IPS DF 6.9 (cell line): ENCODE data around the gene SEL1L.
A peak's percentile ranks its signal among the peaks of the same experiment; 100 is the strongest.
"Not testable (repeated sequence)": the region's sequence is repeated elsewhere in the genome, so short reads cannot be mapped to it uniquely, and the experiment has no call there.

ENCODE experiments used
- DNase-seq: peaks from one replicate; pipeline ENCODE4 v3.0.0-alpha.2; 2013; ENCODE audit warnings: low read depth, low spot score
- H3K27ac ChIP-seq: one replicate; pipeline ENCODE4 v1.5.1; 2013; ENCODE audit warnings: low read length, control low read depth
- H3K27me3 ChIP-seq: 2 replicates; pipeline ENCODE4 v1.6.1; 2013; ENCODE audit warnings: mild to moderate bottlenecking, low read length; ENCODE audit not compliant: control insufficient read depth, insufficient read depth
- H3K36me3 ChIP-seq: 2 replicates; pipeline ENCODE4 v1.6.1; 2013; ENCODE audit warnings: low read length; ENCODE audit not compliant: control insufficient read depth, insufficient read depth
- H3K4me1 ChIP-seq: 2 replicates; pipeline ENCODE4 v1.6.1; 2013; ENCODE audit warnings: low read length; ENCODE audit not compliant: control insufficient read depth, insufficient read depth
- H3K4me3 ChIP-seq: 2 replicates; pipeline ENCODE4 v1.5.1; 2013; ENCODE audit warnings: mild to moderate bottlenecking, low read length
- H3K9me3 ChIP-seq: 2 replicates; pipeline ENCODE4 v1.6.1; 2013; ENCODE audit warnings: low read length, inconsistent platforms; ENCODE audit not compliant: control insufficient read depth, insufficient read depth
- WGBS: extraction: QIAGEN DNeasy Blood & Tissue Kit; methylation state at CpG from one replicate; pipeline ENCODE4 v1.1.7; 2013; ENCODE audit warnings: mixed read lengths, missing lambda C conversion rate; ENCODE audit not compliant: insufficient read length, insufficient coverage; 5-methylcytosine and 5-hydroxymethylcytosine counted together

Gene SEL1L

DNA sequence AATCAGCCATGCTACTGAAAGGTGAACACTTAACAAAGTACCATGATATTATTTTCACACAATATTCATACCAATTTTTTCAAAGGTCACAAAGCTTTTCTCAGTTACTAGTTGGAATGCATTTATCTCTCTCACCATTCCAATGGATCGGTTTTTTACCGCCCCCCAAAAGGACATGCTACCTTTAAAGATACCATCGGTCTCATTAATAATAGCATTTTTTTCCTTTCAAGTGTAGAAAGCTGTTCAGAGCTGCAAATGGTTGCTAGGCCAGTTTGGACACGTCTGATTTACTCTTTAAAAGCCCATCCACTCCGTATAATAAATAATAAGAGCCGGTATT, 98.6 kb downstream of the SEL1L start:
- H3K27me3 ChIP-seq: peaks cover 3% of the 10 kb centered on the region; the same call in 1 of the 2 replicates
- H3K4me3 ChIP-seq: peak overlapping the region; percentile 92; the same call in 1 of the 2 replicates
- no peak overlapping the region for H3K27ac ChIP-seq
- H3K36me3 ChIP-seq: no peaks in the 10 kb centered on the region
- WGBS: no CpG with 5 or more reads among the region's 6 CpGs
- DNase-seq: no peak
- H3K9me3 ChIP-seq: no peaks in the 10 kb centered on the region
- no peaks in the 10 kb centered on the region; the same call in 1 of the 2 replicates for H3K4me1 ChIP-seq

DNA sequence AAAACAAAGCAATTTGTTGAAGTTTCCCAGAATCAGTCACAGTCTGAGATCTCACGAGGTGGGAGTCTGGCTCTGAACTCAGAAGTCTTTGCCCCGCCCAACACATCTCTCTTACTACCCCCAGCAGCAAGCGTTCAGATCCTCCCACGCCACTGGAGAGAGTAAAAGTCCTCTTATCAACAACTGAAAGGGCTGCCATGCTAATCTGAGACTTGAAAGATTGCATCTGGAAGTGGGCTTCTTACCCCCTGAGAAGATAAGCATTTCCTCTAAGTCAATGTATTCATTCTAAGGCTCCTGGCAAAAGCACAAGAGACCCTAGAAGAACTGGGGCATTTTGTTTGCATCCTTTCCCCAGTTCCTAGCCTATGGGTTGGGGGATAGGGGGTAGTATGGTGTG, 99.4 kb downstream of the SEL1L start:
- no peaks in the 10 kb centered on the region; the same call in 1 of the 2 replicates for H3K4me1 ChIP-seq
- no peak overlapping the region for H3K27ac ChIP-seq
- no peaks in the 10 kb centered on the region for H3K36me3 ChIP-seq
- DNase-seq: no peak
- WGBS: no CpG with 5 or more reads among the region's 4 CpGs
- peaks cover 3% of the 10 kb centered on the region; the same call in 1 of the 2 replicates for H3K27me3 ChIP-seq
- no peak overlapping the region for H3K4me3 ChIP-seq
- H3K9me3 ChIP-seq: no peaks in the 10 kb centered on the region

DNA sequence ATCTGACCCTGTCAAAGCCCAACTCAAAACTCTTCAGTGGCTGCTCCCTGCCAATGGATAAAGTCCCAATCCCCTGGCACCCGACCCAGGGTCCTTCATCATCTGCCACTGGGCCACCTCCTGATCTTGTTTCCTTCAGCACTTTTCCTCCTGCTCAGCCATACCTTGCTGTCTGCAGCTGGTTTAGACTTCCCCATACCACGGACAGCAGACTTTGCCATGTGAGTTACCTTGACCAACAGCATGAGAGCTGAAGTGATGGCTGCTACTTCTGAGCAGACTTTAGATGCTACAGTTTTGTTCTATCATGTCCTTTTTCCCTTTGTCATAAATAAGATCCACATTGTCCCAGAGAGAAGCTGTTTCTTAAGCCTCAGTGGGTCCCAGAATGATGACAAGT, 100.3 kb downstream of the SEL1L start:
- Histone ChIP-seq H3K27me3 (peaks cover 3% of the 10 kb centered on the region; the same call in 1 of the 2 replicates), H3K27ac (no peak overlapping the region), H3K9me3 (no peaks in the 10 kb centered on the region), H3K4me1 (no peaks in the 10 kb centered on the region; the same call in 1 of the 2 replicates), H3K4me3 (no peak overlapping the region), H3K36me3 (no peaks in the 10 kb centered on the region)
- no peak for DNase-seq
- WGBS: no CpG with 5 or more reads among the region's 2 CpGs

- Histone ChIP-seq H3K4me3 (no peak overlapping the region), H3K36me3 (no peaks in the 10 kb centered on the region), H3K27ac (no peak overlapping the region), H3K27me3 (peaks cover 2% of the 10 kb centered on the region; the same call in 1 of the 2 replicates), H3K9me3 (no peaks in the 10 kb centered on the region), H3K4me1 (no peaks in the 10 kb centered on the region; the same call in 1 of the 2 replicates)
- no CpG with 5 or more reads among the region's 3 CpGs for WGBS
- no peak for DNase-seq
Measured at GRCh38 chr14:81432219-81432661, 101.4 kb downstream of the SEL1L start.

DNA sequence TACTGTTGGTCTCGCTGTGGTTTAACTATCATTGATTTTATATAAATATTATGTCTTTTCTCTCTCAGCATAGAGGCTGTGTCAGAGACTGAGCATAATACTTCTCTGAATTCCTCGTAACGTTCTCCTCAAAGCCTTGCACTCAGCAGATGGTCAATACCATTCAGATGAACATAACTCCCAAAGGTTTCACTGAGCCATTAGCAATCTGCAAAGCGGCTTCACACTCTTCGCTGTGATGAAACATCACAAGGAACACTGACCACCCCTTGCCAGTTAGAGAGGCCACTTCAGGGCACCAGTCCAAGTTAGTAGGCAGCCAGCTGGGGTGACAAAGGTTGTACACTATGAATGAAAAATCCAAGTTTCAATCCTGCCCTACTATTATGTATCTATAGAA, 103.4 kb downstream of the SEL1L start:
- H3K4me1 ChIP-seq: no peaks in the 10 kb centered on the region
- WGBS: no CpG with 5 or more reads among the region's 5 CpGs
- no peaks in the 10 kb centered on the region for H3K9me3 ChIP-seq
- H3K27me3 ChIP-seq: no peaks in the 10 kb centered on the region
- H3K36me3 ChIP-seq: no peaks in the 10 kb centered on the region
- H3K4me3 ChIP-seq: no peak overlapping the region
- H3K27ac ChIP-seq: no peak overlapping the region
- DNase-seq: no peak

DNA sequence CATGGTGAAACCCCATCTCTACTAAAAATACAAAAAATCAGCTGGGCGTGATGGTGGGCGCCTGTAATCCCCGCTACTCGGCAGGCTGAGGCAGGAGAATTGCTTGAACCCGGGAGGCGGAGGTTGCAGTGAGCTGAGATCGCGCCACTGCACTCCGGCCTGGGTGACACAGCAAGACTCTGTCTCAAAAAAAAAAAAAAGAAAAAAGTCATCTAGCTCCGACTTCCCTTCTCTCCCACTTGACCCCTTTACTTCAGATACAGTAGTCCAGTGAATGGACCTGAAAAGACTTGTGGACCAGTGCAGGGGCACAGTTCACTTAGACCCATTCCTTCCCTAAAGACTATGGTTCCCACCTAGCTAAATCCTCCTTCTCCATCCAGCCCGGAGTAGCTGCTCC, 103.9 kb downstream of the SEL1L start:
- not testable (repeated sequence) for H3K4me1 ChIP-seq, DNase-seq, H3K27me3 ChIP-seq, H3K27ac ChIP-seq, H3K4me3 ChIP-seq, H3K36me3 ChIP-seq, H3K9me3 ChIP-seq
- WGBS: no CpG with 5 or more reads among the region's 11 CpGs

DNA sequence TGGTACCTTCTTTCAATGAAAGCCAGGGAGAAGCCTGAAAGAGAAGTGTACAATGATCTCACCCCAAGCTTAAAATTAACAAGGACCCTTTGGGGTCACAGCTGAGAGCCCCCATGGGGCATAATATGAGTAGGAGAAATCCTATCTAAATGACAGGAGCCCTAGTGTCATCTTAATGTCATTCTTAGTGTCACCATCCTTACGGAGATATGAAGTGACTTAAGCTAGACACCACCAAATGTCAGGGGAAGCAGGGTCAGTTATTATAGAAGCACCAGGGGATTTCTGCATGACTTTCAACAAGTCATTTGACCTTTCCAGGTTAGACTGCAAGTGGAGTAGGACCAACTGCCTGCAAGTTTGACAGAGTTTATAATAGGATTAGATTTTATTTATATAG, 104.6 kb downstream of the SEL1L start:
- no CpG with 5 or more reads among the region's 1 CpG for WGBS
- Histone ChIP-seq H3K9me3 (no peaks in the 10 kb centered on the region), H3K27ac (no peak overlapping the region), H3K36me3 (no peaks in the 10 kb centered on the region), H3K4me1 (no peaks in the 10 kb centered on the region), H3K27me3 (no peaks in the 10 kb centered on the region), H3K4me3 (no peak overlapping the region)
- no peak for DNase-seq

- H3K36me3 ChIP-seq: no peaks in the 10 kb centered on the region
- no CpG with 5 or more reads among the region's 8 CpGs for WGBS
- no peaks in the 10 kb centered on the region for H3K9me3 ChIP-seq
- no peak for DNase-seq
- H3K27me3 ChIP-seq: no peaks in the 10 kb centered on the region
- no peaks in the 10 kb centered on the region for H3K4me1 ChIP-seq
- no peak overlapping the region for H3K27ac ChIP-seq
- no peak overlapping the region for H3K4me3 ChIP-seq
Measured at GRCh38 chr14:81427348-81428058, 106.2 kb downstream of the SEL1L start.

DNA sequence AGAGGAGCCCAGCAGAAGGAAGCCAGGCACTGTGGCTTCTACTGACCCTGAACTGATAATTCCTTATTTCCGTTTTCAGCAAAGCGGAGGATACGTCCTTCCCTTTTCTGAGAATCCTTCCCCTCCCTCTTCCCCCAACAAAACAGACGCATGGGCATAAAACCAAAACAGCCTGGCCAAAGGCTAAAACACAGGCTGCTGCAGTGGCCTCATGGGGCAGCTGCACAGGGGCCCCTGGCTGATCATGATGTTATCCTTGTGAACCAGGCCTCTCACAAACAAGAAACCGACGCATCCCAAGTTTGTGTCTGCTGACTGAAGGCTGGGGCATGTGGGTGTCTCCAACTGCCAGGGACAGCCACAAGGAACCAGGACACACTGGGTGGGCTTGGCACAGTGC, 110.1 kb downstream of the SEL1L start:
- no peak overlapping the region for H3K27ac ChIP-seq
- DNase-seq: no peak
- H3K27me3 ChIP-seq: no peaks in the 10 kb centered on the region
- no peaks in the 10 kb centered on the region for H3K4me1 ChIP-seq
- H3K36me3 ChIP-seq: no peaks in the 10 kb centered on the region
- whole genome bisulfite sequencing: no CpG with 5 or more reads among the region's 6 CpGs
- H3K4me3 ChIP-seq: no peak overlapping the region
- H3K9me3 ChIP-seq: no peaks in the 10 kb centered on the region; the same call in 1 of the 2 replicates
